ENCODE results near the gene CLECL1. TPM values are rescaled to one million over a fixed set of nuclear protein-coding genes. Genes with fewer than 3 reads are reported as not detected.
A peak's percentile ranks its signal among the peaks of the same experiment; 100 is the strongest.
"Not testable (repeated sequence)": the region's sequence is repeated elsewhere in the genome, so short reads cannot be mapped to it uniquely, and the experiment has no call there.

Gene CLECL1
- total RNA-seq, 1 donor from 2014 or later: 0.41 TPM

DNA sequence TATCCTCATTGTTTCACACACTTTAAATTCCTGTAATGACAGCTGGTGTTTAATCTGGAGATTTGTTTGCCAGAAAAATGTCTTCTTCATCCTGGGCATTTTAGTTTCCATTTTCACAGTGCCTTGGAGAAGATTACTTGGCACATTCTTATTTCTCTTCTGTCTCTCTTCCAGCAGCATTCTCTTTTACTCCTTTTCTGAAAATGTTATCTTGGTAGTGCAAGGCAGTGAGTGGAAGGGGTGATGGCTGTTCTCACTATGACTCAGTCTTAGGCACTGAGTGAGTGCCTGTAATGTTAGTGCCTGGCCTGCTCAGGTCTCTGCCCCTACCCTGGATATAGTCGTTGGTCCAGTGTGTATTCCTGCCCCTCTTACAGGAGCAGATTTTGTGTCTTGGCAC lies 13.1 kb downstream of the CLECL1 start:
- no peak for DNase-seq

DNA sequence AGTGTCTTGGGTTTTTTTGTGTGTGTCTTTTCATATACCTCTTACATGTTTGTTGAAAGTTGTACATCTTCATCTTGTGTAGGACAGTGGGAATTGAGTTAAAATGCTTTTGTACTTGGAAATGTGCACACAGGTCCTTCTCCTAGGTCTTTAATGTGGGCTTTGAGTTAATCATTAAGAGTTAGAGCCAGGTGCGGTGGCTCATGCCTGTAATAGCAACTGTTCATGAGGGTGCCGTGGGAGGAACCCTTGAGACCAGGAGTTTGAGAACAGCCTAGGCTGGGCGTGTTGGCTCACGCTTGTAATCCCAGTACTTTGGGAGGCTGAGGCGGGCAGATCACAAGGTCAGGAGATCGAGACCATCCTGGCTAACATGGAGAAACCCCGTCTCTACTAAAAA lies 13.9 kb downstream of the CLECL1 start:
- DNase-seq: no peak

DNA sequence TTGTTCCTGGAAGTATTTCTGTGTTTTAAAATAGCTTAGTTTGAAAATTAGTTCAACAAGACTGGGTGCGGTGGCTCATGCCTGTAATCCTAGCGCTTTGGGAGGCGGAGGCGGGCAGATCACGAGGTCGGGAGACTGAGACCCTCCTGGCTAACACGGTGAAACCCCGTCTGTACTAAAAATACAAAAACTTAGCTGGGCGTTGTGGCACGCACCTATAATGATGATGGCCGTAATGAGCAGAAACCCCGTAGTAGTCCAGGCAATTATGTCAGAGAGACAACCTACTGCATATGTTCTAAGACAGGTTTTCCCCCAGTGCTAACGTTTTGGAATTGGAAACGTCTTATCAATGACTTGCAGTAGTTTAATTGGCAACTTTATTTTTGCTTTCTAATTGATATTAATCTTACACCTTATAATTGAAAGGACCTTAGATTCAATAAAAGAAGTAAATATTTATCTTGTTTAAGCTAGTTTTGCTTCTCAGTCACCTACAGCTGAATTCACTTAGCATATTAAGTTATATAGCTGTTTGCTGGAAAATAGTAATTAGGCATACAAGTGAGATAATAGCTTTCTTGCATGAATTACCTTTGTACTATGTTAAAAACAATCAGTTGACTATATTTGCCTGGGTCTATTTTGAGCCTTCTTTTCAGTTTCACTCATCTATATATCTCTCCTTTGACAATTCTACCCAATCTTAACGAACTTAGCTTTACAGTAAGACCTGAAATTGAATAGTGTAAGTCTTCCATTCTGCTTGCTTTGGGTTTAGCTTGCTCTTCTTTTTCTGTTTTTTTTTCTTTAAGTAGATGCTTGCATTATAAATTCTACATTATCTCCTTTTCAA lies 15.6 kb downstream of the CLECL1 start:
- no peak for DNase-seq

DNA sequence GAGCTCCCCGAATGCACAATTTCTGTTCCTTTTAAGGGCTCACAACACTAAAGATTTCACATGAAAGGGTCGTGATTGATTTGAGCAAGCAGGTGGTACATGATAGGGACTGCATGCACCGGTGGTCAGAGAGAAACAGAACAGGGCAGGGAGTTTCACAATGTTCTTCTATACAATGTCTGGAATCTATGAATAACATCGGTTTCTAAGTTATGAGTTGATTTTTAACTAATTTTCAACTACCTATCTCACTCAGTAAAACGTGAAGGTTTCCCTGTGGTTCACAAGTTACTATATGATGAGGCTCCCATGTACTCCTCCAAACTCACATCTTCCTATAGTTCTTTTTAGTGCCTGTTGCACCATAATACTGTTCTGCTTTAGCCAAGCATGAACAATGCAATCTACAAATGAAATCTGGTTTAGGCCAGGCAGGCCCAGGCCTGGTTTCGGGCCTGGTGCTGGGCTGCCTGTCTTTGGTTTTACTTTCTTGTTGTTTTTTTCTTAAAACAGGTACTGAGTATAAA lies 19.8 kb downstream of the CLECL1 start:
- DNase-seq: not testable (repeated sequence)

DNA sequence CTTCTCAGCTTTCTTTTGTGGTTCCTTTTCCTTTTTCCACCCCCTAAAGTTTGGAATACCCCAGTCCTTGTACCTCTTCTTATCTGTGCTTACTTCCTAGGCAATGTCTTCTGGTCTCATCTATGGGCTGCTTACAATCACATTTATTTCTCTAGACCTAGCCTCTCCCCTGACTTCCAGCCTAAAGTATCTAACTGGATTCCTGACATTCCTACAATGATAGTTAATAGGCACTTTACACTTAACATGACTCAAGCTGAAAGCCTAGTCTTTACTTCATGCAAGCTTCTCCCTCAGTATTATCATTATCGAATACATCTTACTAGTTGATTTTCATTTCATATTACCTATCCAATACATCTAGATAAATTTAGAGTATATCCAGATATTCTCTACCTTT lies 21.2 kb downstream of the CLECL1 start:
- no peak for DNase-seq

DNA sequence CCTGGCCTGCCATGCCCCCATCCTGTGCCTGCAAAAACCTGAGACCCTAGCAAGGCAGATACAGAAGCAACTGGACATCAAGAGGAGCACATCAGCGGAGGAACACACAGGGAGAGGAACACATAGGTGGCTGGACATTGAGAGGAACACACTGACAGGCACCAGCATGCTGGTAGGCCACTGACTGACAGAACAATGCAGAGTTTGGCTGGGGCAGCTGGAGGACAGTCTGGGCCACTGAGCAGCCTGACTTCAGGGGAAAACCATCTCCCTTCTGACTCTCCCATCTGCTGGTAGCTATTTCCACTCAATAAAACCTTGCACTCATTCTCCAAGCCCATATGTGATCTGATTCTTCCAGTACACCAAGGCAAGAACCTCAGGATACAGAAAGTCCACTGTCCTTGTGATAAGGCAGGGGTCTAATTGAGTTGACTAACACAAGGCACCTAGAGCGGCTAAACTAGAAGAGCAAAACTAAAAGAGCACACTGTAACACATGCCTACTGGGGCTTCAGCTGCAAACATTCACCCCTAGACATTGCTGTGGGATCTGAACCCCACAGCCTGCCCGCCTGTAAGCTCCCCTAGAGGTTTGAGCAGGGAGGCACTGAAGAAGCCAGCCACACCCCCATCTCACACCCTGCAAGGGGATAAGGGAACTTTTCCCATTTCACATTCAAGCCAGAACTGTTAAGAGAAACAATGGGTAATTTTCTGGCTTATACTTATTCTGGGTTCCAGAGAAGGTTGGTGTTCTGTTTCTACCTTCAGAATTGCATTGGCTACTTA lies 22.1 kb downstream of the CLECL1 start:
- no peak for DNase-seq

DNA sequence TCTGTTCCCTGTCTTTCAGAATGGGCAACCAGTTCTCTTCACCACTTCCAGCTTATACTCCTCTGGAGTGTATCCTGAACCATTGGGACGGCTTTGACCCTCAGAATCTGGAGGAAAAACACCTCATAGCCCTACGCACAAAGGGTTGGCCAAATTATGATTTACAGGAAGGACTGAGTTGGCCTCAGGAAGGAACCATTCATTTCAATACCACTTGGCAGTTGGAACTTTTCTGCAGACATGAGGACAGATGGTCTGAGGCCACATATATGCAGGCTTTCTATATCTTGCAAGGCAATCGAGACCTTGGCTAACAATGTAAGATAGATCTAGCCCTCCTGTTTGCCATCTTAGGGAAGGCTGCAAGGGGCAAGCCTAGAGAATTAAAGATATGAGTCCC lies 24.0 kb downstream of the CLECL1 start:
- DNase-seq: no peak

DNA sequence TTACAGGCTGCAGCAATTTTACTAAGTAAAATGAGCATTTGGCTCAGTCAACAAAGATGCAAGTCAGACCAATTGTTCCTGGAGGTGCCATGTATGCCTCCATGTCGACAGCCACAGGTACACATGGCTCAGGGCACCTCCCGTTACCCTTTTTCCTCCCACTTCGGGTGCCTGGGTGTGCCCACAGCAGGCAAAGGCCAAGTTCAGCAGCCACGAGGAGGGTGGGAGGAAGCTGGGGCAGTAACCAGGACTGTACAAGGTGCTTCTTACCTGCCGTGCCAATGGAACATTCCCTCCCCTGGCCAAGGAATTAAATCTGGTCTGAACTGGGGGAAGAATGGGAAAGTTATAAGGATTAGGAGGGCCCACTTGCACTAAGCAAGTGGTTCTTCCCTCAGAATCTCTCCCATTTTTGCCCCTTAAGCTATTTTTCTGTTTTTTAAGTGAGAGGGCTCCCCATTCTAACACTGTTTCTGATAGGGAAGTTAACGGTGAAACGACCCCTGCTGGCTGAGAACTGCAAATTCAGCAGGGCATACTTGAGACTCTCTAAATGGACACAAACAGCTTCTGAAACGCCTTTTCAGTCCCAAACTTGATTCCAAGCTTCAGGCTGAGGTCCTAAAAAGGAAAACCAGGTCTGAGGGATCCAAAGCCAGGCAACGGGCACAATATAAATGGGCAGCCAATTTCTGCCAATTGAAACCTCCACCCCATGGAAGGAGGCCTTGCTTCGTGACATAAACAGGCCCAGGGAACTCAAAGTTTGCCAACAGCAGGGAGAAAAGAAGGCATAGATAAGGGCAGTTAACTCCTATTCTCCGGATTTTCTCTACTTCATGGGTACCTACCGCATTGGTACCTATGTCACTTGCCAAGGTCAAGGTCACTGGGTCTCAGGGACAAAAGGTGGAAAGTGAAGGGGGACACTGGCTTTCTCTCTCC lies 24.8 kb downstream of the CLECL1 start:
- peak; percentile 55 for DNase-seq

DNA sequence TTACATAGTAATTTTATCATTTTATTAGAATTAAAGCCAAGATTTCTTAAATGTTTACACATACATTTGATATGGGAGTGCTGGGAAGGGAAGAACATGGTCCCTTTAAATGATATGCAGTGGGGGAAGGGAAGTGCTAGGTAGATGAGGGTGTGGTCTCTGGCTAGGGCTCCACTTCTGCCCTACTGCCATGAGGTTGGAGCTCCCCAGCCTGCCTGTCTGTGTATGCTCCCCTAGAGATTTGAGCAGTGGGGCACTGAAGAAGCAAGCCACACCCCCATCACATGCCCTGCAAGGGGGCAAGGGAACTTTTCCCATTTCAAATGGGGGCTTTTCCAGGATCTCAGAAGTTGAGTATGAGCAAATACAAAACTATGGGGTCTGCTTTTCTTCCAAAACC lies 25.5 kb downstream of the CLECL1 start:
- no peak for DNase-seq

DNA sequence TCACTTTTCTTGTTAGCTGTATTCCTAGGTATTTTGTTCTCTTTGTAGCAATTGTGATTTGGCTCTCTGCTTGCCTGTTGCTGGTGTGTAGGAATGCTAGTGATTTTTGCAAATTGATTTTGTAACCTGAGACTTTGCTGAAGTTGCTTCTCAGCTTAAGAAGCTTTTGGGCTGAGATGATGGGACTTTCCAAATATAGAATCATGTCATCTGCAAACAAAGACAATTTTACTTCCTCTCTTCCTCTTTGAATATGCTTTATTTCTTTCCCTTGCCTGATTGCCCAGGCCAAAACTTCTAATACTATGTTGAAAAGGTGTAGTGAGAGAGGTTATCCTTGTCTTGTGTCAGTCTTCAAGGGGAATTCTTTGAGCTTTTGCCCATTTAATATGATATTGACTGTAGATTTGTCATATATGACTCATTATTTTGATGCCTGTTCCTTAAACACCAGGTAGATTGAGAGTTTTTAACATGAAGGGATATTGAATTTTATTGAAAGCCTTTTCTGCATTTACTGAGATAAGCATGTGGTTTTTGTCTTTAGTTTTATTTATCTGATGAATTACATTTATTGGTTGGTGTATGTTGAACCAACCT lies 26.7 kb downstream of the CLECL1 start:
- no peak for DNase-seq

DNA sequence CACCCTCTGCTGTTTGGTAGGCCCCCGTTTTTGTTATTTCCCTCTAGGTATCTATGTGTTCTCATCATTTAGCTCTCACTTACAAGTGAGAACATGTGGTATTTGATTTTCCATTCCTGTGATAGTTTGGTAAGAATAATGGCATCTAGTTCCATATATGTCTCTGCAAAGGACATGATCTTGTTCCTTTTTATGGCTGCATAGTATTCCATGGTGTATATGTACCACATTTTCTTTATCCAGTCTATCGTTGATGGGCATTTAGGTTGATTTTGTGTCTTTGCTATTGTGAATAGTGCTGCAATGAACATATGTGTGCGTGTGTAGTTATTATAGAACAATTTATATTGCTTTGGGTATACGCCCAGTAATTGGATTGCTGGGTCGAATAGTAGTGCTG lies 28.3 kb downstream of the CLECL1 start:
- DNase-seq: not testable (repeated sequence)

DNA sequence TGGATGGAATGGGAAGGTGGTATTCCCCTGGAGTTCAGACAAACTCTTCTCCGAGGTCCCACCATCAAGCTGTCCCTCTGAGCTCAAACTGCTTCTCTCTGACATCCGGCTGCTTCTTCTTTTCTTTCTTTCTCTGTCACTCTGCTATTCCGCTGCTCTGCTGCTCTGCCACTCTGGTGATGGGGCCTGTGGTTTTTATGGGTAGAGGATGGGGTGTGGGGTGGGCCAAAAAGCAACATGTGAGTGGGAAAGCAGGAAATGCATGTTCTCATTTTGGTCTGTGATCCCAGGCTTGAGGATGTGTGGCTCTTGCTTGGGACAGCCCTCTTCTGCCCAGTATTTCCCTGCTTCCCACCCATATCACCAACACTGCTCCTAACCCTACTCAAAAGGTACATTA lies 30.6 kb downstream of the CLECL1 start:
- DNase-seq: no peak

DNA sequence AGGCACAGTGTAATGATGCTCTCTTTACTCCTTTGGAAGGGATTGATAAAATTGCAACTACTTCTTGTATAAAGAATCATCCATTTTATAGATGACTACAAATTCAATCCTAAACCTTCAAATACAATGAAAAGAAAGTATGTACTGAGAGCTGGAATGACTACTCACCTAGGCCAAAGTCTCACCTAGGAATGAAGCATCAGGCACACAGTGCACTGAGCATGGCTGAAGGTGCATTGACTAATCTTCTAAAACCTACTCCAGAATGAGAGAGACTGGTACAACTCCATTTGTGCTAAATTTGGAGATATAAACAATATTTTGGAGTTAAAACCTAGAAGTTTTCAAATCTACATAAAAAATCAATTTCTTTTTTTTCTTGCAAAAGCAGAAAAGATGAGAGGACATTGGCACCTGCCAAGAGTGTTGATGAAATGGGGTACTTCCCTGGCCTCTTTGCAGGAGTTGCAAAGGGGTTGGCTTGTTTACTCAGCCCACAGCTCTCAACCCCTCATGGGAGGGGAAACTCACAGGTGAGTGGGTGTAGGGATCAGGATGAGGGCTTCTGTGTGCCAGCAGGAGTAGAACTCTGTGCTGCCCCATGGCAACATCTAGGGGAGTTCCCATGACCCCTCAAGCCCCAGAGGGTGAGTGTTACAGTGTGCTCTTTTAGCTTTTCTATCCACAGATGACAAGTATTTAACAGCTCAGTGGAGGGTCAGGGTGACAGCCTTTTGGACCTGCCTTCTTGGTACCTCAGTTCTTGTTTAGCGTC lies 31.3 kb downstream of the CLECL1 start:
- DNase-seq: no peak

DNA sequence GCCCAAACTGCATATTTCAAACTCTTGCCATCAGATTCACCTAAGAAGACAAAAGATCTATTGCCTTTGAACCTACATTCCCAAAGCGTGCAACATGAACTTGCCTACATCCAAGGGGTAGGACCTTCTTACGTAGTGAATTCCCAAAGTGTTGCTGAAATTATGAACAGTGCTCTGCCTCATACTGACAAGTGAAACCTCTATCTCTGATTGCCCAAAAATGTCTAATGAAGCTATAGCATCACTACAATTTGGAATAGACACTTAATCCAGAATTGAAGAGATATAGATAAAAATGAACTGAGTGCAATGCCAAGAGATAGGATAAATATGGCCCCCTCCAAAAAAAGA lies 32.3 kb downstream of the CLECL1 start:
- no peak for DNase-seq

DNA sequence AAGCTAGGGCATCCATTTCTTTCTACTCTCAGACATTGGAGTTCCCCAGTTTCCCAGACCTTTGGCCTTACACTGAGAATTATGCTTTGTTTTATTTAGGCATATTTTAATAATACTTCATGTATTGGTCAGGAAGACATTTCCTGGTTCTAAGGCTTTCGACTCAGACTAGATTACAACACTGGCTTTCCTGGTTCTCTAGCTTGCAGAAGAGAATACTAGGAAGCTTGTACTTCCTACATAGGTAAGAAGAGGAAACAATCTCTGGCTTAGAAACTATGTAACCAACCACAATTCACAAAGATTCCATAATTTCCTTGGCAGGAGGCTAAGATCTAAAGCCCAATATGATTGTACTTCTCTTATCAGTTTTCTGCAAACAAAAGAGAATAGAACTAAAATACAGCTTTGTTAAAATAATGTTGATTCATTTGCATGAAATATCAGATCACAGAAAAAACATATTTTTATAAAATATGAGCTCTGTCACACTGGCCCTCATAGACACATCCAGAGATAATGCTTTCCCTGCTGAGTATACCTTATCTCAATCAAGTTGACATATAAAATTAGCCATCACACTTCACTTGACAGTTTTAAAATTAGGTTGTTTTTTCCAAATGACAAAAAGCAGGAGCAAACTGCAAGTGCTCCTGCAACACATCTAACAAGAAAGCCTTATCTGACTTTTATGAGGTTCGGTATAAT lies 32.8 kb downstream of the CLECL1 start:
- DNase-seq: no peak

DNA sequence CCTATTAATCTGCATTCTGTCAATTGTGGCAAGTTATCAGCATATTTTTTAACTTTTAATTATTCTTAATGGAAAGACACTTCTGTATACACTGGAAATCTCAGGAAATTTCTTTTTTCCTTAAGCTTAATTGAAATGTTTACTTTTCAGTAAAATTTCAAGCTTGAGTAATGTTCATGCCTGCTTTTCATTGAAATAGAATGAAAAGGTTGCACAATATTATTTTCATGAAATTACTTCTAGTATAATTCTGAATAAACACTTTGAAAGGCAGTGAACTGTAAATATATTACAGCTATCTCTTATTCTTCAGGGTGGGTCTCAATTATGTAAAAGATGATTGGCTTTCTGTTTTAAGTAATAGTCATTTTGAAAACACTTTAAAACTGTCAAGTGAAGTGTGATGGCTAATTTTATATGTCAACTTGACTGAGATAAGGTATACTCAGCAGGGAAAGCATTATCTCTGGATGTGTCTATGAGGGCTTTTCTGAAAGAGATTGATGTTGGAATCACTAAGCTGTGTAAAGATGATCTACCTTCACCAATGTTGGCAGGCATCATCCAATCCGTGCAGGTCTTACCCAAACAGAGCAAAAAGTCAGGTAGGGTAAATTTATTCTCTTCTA lies 33.5 kb downstream of the CLECL1 start:
- DNase-seq: no peak

DNA sequence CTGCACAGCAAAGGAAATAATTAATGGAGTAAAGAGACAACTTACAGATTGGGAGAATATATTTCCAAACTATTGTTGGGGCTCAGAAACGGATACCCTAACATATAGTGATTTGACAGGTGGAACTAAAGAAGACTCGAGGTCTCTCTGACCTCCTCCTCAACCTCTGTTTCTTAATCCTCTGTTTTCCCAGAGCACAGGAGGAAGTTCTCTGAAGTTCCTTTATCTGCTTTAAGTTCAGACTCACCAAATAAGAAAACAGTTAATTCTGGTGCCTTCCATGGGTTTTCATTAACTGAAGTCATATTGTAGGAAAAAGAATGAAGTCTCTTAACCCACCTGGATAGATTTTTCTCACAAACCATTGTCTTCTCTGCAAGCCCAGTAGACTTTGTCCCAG lies 34.2 kb downstream of the CLECL1 start:
- DNase-seq: no peak

DNA sequence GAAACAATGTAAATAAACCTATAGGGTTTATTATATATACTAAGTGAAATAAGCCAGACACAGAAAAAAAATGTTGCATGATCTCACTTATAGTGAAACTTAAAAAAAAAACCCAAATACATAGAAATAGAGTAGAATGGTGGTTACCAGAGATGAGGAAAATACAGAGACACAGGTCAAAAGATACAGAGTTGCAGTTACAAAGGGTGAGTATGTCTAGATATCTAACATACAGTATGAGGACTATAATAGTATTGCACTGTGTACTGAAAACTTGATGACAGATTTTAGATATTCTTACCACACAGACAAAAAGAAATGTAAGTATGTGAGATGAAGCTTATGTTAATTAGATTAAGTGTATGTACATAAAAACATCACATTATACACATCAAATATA lies 35.3 kb downstream of the CLECL1 start:
- DNase-seq: no peak

DNA sequence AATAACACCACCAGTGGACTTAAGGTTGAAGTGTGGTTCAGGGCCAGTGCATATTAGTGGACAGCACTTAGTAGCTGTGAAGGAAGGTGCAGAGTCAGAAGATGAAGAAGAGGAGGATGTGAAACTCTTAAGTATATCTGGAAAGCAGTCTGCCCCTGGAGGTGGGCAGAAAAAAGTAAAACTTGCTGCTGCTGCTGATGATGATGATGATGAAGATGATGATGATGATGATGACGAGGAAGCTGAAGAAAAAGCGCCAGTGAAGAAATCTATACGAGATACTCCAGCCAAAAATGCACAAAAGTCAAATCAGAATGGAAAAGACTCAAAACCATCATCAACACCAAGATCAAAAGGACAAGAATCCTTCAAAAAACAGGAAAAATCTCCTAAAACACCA lies 37.2 kb downstream of the CLECL1 start:
- DNase-seq: not testable (repeated sequence)

DNA sequence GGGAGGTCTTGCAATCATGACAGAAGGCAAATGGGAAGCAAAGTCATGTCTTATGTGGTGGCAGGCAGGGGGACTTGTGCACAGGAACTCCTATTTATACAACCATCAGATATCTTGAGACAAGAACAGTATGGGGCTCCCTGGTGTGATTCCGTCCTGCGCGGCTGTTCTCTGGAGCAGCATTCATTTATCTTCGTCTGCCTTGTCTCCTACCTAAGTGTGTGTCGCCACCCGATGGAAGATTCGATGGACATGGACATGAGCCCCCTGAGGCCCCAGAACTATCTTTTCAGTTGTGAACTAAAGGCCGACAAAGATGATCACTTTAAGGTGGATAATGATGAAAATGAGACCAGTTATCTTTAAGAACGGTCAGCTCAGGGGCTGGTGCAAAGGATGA lies 37.7 kb downstream of the CLECL1 start:
- not testable (repeated sequence) for DNase-seq

All from tongue (tissue), 2 donors.